ENCODE data around the gene IFITM2.
"Not testable (repeated sequence)": the region's sequence is repeated elsewhere in the genome, so short reads cannot be mapped to it uniquely, and the experiment has no call there.

The IFITM2 gene

DNA sequence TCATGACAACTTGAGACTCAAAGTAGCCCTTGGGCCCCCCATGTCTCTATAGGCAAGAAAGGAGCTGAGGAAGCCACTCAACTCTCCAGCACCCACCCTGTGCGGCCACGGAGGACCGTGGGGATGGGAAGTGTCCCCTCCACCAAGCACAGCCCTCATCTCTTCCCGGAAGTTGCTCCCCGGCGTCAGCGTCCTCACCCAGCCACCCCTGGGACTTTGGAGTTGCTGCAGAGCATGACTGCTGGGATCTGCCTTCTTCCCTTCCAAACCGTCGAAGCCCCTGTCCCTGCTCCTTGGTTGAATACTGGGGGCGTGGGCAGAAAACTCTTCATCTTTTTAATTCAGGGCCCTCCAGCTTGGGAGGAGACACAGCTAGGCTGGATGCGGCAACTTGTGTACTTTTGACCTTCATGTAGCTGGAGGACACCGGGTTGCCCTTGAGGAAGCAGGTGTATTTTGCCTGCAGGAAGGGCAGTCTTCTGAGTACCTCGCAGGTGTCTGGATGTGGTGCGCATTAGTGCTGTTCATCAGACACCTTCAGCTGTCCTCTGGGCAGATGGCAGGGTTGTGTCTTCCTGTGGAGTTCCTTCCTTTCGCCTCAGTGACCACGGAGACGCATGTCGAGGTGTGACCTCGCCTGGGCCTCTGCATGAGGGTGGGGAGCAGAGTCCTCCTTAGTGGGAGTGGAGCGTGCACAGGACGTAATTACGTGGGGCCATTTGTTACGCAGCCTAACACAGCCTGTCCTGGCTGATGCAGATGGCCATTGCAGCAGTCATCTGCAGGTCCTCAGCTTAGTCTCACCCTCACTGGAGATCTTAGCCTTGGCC lies 25.2 kb downstream of the IFITM2 start:
- DNase-seq (ENCODE audit: low read depth in 1 of 2, low spot score in 1 of 2): no peak
- TF ChIP-seq JUND (IDR thresholded peaks at IDR 0.05; ENCODE audit: low read depth): no peak
- in situ Hi-C loops (cut with HindIII; ENCODE audit: low pct_unique_long_range_greater_than_20kb, low sequenced_read_pairs): no loop called here

DNA sequence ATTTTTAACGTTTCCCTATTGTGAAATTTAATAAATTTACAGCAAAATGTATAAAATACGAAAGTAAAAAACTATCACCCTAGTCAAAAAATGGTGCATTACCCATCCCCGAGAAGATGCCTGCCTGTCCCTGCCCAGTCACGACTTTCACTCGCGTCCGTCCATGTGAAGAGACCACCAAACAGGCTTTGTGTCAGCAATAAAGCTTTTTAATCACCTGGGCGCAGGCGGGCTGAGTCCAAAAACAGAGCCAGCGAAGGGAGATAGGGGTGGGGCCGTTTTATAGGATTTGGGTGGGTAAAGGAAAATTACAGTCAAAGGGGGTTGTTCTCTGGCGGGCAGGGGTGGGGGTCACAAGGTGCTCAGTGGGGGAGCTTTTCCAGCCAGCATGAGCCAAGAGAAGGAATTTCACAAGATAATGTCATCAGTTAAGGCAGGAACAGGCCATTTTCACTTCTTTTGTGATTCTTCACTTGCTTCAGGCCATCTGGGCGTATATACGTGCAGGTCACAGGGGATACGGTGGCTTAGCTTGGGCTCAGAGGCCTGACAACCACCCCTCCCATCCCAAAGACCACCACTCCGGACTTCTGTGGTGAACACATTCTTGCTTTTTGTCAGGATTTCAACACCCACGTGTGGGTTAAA lies 26.1 kb downstream of the IFITM2 start:
- DNase-seq (ENCODE audit: low read depth in 1 of 2, low spot score in 1 of 2); in situ Hi-C loops (cut with HindIII; ENCODE audit: low pct_unique_long_range_greater_than_20kb, low sequenced_read_pairs): not testable (repeated sequence)

DNA sequence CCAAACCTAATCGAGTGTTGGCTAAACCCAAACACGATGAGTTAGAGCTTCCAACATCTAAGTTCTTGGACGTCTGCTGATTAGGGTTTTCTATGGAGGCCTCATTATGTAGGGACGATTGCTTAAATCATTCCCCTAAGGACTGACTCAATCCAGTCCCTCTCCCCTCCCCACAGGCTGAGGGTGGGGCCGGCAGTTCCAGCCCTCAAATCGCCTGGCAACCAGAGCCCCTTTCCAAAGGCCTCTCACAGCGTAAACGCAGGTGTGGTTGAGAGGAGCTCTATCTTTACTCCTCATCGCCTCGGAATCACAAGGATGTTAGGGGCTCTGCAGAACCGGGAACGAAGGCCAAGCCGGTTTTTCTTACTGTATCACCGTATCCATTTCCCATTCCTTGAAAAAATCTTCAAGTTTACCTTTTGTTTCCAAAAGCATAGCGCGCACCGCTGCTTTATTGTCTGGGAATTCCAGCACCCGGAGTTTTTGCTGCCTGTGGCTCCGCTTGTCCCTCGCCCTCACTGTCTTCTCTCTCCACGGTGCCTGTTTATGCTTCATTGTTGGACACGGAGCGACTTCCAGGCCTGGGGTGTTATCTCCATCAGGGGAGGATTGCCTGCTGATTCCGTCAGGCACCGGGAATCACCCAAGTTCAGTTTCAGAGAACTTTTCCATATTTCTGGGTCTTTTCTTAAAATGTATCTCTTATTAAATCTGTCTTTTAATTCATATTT lies 26.8 kb downstream of the IFITM2 start:
- in situ Hi-C loops (cut with HindIII; ENCODE audit: low pct_unique_long_range_greater_than_20kb, low sequenced_read_pairs): no loop called here
- TF ChIP-seq JUND (IDR thresholded peaks at IDR 0.05; ENCODE audit: low read depth): no peak
- no peak for DNase-seq (ENCODE audit: low read depth in 1 of 2, low spot score in 1 of 2)

DNA sequence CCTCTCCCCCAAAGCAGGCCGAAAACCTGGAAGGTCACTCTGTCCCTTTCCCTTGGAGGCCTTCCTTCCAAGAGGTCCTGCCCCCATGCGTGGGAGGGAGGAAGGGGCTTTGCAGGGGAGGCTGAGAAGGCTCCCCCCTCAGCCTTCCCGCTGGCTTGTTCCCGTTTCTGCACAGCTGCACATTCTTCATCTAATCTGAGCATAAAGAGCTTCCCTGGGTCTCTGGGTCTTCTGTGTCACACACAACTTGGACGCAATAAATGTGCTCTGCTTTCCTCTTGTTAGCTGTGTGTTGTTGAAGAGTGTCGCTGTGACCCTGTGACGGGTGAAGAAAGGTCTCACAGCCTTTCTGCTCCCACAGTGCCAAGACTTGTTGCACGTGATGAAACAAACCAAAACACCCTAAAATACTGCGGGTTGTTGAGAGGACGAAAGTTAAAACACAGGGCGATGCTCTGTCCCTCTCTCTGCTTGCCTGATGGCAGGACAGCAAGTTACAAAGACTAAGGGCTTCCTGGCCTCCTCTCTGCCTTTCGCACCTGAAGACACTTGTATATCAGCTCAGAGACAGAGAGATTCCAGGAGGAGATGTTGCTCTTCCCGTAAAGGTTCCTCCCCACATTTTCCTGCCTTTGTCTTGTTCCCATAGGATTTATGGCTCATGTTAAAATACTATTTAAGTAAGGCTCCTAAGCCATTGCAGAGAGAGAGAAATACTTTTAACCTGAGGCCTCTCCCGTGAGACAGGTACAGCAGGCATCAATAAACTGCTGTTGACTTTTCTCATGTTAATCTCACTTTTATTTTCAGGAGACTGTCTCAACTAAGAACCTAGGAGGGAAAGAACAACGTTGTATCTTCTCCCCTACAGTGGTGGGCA lies 28.4 kb downstream of the IFITM2 start:
- in situ Hi-C loops (cut with HindIII; ENCODE audit: low pct_unique_long_range_greater_than_20kb, low sequenced_read_pairs): no loop called here
- DNase-seq (ENCODE audit: low read depth in 1 of 2, low spot score in 1 of 2): no peak

DNA sequence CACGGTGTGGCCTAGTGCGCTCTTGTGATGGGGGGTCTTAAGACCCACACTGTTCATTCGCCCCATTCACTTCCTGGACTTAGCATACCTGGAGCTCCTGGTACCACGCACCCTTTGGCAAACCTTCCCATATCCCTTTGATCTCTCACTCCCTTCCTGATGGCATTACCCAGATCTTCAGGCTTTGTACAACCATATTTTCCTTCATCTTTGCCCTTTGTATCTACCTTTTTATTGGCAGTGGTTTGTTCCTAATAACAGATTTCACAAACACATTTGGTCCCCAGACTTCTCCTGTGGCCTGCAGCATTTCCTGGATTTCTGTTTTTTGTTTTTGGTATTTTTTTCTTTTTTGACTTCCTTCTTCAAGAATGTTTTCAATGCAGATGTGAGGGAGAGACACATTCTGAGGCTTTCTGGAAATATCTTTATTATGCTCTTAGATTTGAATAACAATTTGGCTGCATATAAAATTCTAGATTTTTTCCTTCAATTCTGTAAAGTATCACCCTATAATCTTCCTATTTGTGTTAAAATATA lies 29.1 kb downstream of the IFITM2 start:
- TF ChIP-seq JUND (IDR thresholded peaks at IDR 0.05; ENCODE audit: low read depth): no peak
- DNase-seq (ENCODE audit: low read depth in 1 of 2, low spot score in 1 of 2): no peak
- in situ Hi-C loops (cut with HindIII; ENCODE audit: low pct_unique_long_range_greater_than_20kb, low sequenced_read_pairs): no loop called here

More for the DNA sequence above, 28.4 kb downstream of the IFITM2 start:
- TF ChIP-seq JUND (IDR thresholded peaks at IDR 0.05; ENCODE audit: low read depth): no peak

DNA sequence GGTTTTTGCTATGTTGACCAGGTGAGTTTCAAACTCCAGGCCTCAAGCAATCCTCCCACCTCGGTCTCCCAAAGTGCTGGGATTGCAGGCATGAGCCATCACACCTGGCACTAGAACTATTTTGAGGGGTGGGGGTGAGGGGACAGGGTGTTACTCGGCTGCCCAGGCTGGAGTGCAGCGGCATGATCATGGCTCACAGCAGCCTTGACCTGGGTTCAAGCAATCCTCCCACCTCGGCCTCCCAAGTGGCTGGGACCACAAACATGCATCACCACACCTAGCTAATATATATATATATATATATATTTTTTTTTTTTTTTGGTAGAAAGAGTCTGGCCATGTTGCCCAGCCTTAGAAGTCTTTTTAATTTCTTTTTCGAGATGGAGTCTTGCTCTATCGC lies 30.1 kb downstream of the IFITM2 start:
- in situ Hi-C loops (cut with HindIII; ENCODE audit: low pct_unique_long_range_greater_than_20kb, low sequenced_read_pairs): no loop called here
- no peak for DNase-seq (ENCODE audit: low read depth in 1 of 2, low spot score in 1 of 2)
- no peak for TF ChIP-seq JUND (IDR thresholded peaks at IDR 0.05; ENCODE audit: low read depth)

DNA sequence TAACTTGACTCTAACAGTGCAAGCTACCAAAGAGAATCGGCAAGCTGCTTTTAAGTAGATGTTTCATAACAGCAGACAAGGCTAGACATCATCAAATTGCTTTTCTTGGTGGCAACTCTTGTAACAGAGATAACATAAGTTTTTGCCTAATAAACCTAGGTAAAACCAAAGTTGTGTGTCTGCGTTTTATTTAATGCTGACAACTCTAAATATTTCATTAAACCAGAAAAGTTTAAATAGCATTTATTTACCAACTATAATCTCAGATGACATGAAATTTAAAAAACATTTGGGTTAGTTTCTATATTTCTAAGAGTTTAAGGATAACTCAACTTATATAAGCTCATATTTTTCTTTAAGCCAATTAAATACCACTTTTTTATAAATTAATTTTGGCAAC lies 32.3 kb downstream of the IFITM2 start:
- no peak for DNase-seq (ENCODE audit: low read depth in 1 of 2, low spot score in 1 of 2)
- in situ Hi-C loops (cut with HindIII; ENCODE audit: low pct_unique_long_range_greater_than_20kb, low sequenced_read_pairs): no loop called here
- no peak for TF ChIP-seq JUND (IDR thresholded peaks at IDR 0.05; ENCODE audit: low read depth)

DNA sequence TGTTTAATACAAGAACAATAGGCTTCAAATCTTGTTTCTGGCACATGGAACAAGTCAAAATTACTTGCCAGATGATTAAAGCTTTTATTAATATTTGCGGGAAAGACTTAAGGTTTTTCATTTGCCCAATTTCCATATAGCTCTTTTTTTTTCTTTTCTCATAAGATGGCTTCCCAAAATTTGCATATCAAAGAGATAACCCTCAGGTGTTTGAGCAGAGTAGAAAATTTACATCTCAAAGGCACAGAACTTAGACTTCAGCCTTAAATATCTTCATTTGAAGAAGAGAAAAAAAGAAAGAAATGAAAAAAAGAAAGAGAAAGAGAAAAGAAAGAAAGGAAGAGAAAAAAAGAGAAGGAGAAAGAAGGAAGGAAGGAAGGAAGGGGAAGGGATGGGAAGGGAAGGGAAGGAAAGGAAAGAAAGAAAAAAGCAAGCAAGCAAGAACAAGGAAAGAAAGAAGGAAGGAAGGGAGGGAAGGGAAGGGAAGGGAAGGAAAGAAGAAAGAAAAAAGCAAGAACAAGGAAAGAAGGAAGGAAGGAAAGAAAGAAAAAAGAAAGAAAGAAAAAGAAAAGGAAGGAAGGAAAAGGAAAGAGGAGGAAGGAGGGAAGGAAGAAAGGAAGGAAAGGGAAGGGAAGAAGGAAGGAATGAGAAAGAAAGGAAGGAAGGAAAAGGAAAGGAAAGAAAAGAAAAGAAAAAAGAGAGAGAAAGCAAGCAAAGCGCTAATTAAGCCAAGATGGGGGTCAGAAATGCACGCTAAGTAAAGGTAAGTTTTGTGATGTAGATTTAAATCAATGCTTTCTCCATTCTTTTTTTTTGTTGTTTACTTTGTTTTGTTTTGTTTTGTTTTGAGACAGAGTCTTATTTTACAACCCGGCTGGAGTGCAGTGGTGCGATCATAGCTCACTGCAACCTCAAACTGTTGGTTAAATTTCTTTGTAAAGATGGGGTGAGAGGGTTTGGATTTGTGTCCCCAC lies 33.2 kb downstream of the IFITM2 start:
- in situ Hi-C loops (cut with HindIII; ENCODE audit: low pct_unique_long_range_greater_than_20kb, low sequenced_read_pairs): no loop called here
- no peak for DNase-seq (ENCODE audit: low read depth in 1 of 2, low spot score in 1 of 2)
- no peak for TF ChIP-seq JUND (IDR thresholded peaks at IDR 0.05; ENCODE audit: low read depth)

DNA sequence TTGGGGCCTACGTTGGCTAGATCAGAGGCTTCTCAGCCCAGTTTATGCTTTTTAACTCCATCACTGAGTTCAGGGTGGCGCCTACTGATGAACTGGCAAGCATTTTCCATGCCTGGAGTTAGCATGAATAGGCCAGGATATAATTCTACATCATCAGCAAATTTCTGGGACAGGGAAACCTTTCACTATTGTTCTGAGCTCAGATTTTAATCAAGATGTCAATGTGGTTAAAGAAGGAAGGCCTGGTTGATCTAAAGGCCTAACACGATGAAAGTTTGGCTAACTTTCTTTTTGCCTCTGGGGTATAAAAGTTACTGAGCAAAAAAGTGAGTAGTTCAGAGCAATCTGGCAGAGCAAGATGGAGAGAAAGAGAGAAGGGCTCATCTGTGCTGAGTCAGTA lies 34.7 kb downstream of the IFITM2 start:
- in situ Hi-C loops (cut with HindIII; ENCODE audit: low pct_unique_long_range_greater_than_20kb, low sequenced_read_pairs): no loop called here
- no peak for DNase-seq (ENCODE audit: low read depth in 1 of 2, low spot score in 1 of 2)
- no peak for TF ChIP-seq JUND (IDR thresholded peaks at IDR 0.05; ENCODE audit: low read depth)

DNA sequence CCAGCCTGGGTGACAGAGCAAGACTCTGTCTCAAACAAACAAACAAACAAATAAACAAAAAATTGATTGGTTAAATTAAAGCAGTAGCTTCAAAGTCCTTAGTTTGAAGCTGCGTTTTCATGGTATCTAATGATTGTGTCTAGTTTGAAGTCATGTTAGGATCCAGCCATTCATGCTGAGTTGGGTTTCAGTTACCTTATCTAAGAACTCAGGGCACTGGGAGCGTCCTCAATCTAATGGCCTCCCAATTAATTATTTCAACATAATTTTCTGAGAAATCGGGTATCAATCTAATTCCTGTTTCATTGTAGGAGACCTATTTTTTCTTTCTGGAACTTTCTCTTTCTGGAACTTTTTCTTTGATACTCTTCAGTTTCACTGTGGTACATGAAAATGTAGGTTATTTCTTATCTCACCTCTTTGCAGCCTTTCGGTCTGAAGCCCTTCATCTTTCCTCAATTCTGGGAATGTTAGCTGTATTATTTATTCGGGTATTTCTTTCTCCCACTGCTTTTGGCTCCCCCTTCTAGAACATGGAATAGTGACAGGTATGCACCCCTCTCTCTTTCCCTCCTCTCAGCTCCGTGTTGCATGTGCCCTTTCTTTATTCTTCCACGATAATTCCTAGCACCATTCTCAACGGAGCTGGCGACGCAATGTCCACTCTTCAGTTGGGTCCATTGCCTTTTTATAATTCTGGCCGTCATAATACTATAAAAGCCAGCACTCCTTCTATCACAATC lies 37.4 kb downstream of the IFITM2 start:
- DNase-seq (ENCODE audit: low read depth in 1 of 2, low spot score in 1 of 2): no peak

More for the DNA sequence above, 37.4 kb downstream of the IFITM2 start:
- in situ Hi-C loops (cut with HindIII; ENCODE audit: low pct_unique_long_range_greater_than_20kb, low sequenced_read_pairs): no loop called here
- no peak for TF ChIP-seq JUND (IDR thresholded peaks at IDR 0.05; ENCODE audit: low read depth)
